CD14-positive monocyte (primary cell): ENCODE results near the gene MBP. TPM values are rescaled to one million over a fixed set of nuclear protein-coding genes. Genes with fewer than 3 reads are reported as not detected.

Experiments
- DNase-seq, 3 donors: peaks; one replicate each; pipeline ENCODE4 v3.0.0-alpha.2; 2011 to 2022
- H2AFZ ChIP-seq: 2 replicates; pipeline ENCODE4 v1.6.0; 2012; ENCODE audit warnings: mild to moderate bottlenecking, low read depth, low read length, inconsistent platforms; ENCODE audit not compliant: insufficient read depth, poor library complexity, severe bottlenecking
- H3K27ac ChIP-seq, 2 donors: 1 replicate in 1 of 2; 2 replicates in 1 of 2; pipeline ENCODE4 v1.5.1; 2012 to 2013; ENCODE audit warnings: low read length in 2 of 2, control low read depth in 1 of 2, inconsistent platforms in 1 of 2, low read depth in 1 of 2, mild to moderate bottlenecking in 1 of 2
- H3K27me3 ChIP-seq, 2 donors: one replicate each; pipeline versions ENCODE4 v1.6.0 to v1.6.1; 2011 to 2013; ENCODE audit warnings: low read length in 2 of 2; ENCODE audit not compliant: control insufficient read depth in 2 of 2, insufficient read depth in 2 of 2
- H3K36me3 ChIP-seq, 2 donors: replicated peaks in 1 of 2; 1 replicate in 1 of 2; 2 replicates in 1 of 2; pipeline versions ENCODE4 v1.5.1 to v1.6.1; 2012 to 2013; ENCODE audit warnings: low read length in 2 of 2, control low read depth in 1 of 2, inconsistent platforms in 1 of 2, mild to moderate bottlenecking in 1 of 2; ENCODE audit not compliant: insufficient read depth in 2 of 2, control insufficient read depth in 1 of 2
- H3K4me1 ChIP-seq, 2 donors: 1 replicate in 1 of 2; 2 replicates in 1 of 2; pipeline versions ENCODE4 v1.5.1 to v1.6.1; 2012 to 2013; ENCODE audit warnings: low read length in 2 of 2, control low read depth in 1 of 2, inconsistent platforms in 1 of 2, mild to moderate bottlenecking in 1 of 2, moderate library complexity in 1 of 2; ENCODE audit not compliant: insufficient read depth in 2 of 2, control insufficient read depth in 1 of 2
- H3K4me2 ChIP-seq: replicated peaks from 2 replicates; pipeline ENCODE3; 2012; ENCODE audit warnings: low read length, moderate library complexity, mild to moderate bottlenecking; ENCODE audit not compliant: poor library complexity, severe bottlenecking; ENCODE audit errors: extremely low read depth
- H3K4me3 ChIP-seq, 3 experiments: fragments of 200-600 bp in 1 of 3; sonication (generic) in 1 of 3; replicated peaks in 1 of 3; 1 replicate in 2 of 3; 2 replicates in 1 of 3; pipeline ENCODE4 v1.5.1; 2011 to 2013; ENCODE audit warnings: low read length in 3 of 3, mild to moderate bottlenecking in 3 of 3, control low read depth in 2 of 3, low read depth in 2 of 3, inconsistent platforms in 1 of 3, moderate library complexity in 1 of 3
- H3K79me2 ChIP-seq: 2 replicates; pipeline ENCODE4 v1.6.0; 2012; ENCODE audit warnings: mild to moderate bottlenecking, control low read depth, inconsistent platforms, low read length, moderate library complexity; ENCODE audit not compliant: insufficient read depth
- H3K9ac ChIP-seq: 2 replicates; pipeline ENCODE4 v1.6.0; 2017; ENCODE audit warnings: low read length, mild to moderate bottlenecking; ENCODE audit not compliant: insufficient read depth, poor library complexity, severe bottlenecking
- H3K9me3 ChIP-seq, 2 donors: replicated peaks in 1 of 2; 1 replicate in 1 of 2; 2 replicates in 1 of 2; pipeline versions ENCODE4 v1.5.1 to v1.6.1; 2012 to 2013; ENCODE audit warnings: low read length in 2 of 2, control low read depth in 1 of 2; ENCODE audit not compliant: control insufficient read depth in 1 of 2, insufficient read depth in 1 of 2
- H4K20me1 ChIP-seq: 2 replicates; pipeline ENCODE4 v1.6.0; 2012; ENCODE audit warnings: mild to moderate bottlenecking, low read length, control low read depth, moderate library complexity; ENCODE audit not compliant: insufficient read depth
- H3K27ac Mint-ChIP-seq, 7 donors: one replicate each; pipeline ENCODE4 v1.8.0; 2020; ENCODE audit warnings: mild to moderate bottlenecking in 7 of 7, mixed read lengths in 7 of 7, moderate library complexity in 6 of 7, inconsistent platforms in 2 of 7
- H3K27me3 Mint-ChIP-seq, 3 donors: one replicate each; pipeline ENCODE4 v1.8.0; 2021 to 2022; ENCODE audit warnings: low read depth in 3 of 3, mild to moderate bottlenecking in 3 of 3, mixed read lengths in 3 of 3, moderate library complexity in 3 of 3, inconsistent platforms in 1 of 3
- H3K36me3 Mint-ChIP-seq, 2 donors: one replicate each; pipeline ENCODE4 v1.8.0; 2020; ENCODE audit warnings: mixed read lengths in 2 of 2, inconsistent platforms in 1 of 2, mild to moderate bottlenecking in 1 of 2
- H3K4me1 Mint-ChIP-seq: one replicate; pipeline ENCODE4 v1.8.0; 2020; ENCODE audit warnings: mild to moderate bottlenecking, mixed read lengths
- H3K4me3 Mint-ChIP-seq, 2 donors: one replicate each; pipeline ENCODE4 v1.8.0; 2020; ENCODE audit warnings: mild to moderate bottlenecking in 2 of 2, mixed read lengths in 2 of 2, moderate library complexity in 1 of 2
- H3K9me3 Mint-ChIP-seq, 7 donors: one replicate each; pipeline ENCODE4 v1.8.0; 2020 to 2022; ENCODE audit warnings: mixed read lengths in 7 of 7, mild to moderate bottlenecking in 6 of 7, moderate library complexity in 6 of 7, inconsistent platforms in 2 of 7
- WGBS: methylation state at CpG from one replicate; pipeline ENCODE4 v1.1.5; 2013; ENCODE audit warnings: missing lambda C conversion rate; ENCODE audit not compliant: insufficient coverage; 5-methylcytosine and 5-hydroxymethylcytosine counted together
- intact Hi-C, 2 donors: fragments of 100-400 bp; cut with micrococcal nuclease; formaldehyde crosslinking; loops; one replicate each; pipeline versions ENCODE4 v1.15.0 to v1.15.1; 2023
- polyA plus RNA-seq, 3 donors: library from polyadenylated mRNA; depleted of rRNA in 1 of 3; unstranded in 2 of 3; stranded (reverse) in 1 of 3; fragments of 300-500 nt in 2 of 3; fragments of >200 nt in 1 of 3; fragmentation: Illumina TruSeq in 2 of 3; gene quantifications; 1 replicate in 2 of 3; 2 replicates in 1 of 3; pipeline ENCODE4 v1.2.3, GENCODE V29; 2012 to 2021
- TF ChIP-seq, protein P1 (sequence below): fragments of 200-600 bp; IDR thresholded peaks from one replicate; pipeline ENCODE4 v1.8.0; 2022; ENCODE audit warnings: antibody characterized with exemption, mild to moderate bottlenecking

The MBP gene
- polyA plus RNA-seq, 3 donors, result 47.7 to 81.0 (median 50.4) TPM

DNA sequence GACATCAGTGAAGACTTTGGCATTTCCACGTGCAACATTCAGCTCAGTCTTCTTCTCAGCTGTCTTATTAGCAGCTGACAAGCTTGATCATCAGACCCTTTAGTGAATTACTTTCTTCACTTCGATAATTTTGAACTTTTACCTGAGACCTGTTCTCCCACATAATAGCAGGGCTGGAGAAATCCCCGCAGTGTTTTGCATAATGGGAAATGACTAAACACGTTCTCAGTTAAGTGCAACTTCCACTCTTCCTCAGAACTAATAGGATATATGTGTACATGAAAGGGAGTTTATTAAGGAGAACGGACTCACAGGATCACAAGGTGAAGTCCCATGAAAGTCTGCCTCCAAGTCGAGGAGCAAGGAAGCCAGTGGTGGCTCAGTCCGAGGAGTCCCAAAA, 28.8 kb upstream of the MBP start:
- peak in 2 of 3 donors; percentile 53 to 66 for DNase-seq
- Histone ChIP-seq H3K4me1 (peaks cover 23 to 30% of the 10 kb centered on the region in 2 donors), H3K9me3 (no peaks in the 10 kb centered on the region), H3K27me3 (no peaks in the 10 kb centered on the region), H3K79me2 (no peaks in the 10 kb centered on the region), H3K36me3 (no peaks in the 10 kb centered on the region), H4K20me1 (no peaks in the 10 kb centered on the region), H2AFZ (no peak overlapping the region), H3K4me2 (peak overlapping the region; percentile 49), H3K27ac (no peak overlapping the region), H3K9ac (no peak overlapping the region), H3K4me3 (no peak overlapping the region)
- intact Hi-C loops, result no loop called here
- peak overlapping the region in 5 of 7 donors; percentile 11 to 69 (median 58) for H3K27ac Mint-ChIP-seq
- WGBS, result 30% methylated on average over 3 of the region's 7 CpGs
- peaks cover 0 to 1% of the 10 kb centered on the region in 2 donors for H3K36me3 Mint-ChIP-seq
- H3K27me3 Mint-ChIP-seq, result peaks cover 1 to 8% (median 6%) of the 10 kb centered on the region in 3 donors
- H3K9me3 Mint-ChIP-seq, result peaks cover 0 to 2% (median 0%) of the 10 kb centered on the region in 7 donors
- TF ChIP-seq, protein P1, sequence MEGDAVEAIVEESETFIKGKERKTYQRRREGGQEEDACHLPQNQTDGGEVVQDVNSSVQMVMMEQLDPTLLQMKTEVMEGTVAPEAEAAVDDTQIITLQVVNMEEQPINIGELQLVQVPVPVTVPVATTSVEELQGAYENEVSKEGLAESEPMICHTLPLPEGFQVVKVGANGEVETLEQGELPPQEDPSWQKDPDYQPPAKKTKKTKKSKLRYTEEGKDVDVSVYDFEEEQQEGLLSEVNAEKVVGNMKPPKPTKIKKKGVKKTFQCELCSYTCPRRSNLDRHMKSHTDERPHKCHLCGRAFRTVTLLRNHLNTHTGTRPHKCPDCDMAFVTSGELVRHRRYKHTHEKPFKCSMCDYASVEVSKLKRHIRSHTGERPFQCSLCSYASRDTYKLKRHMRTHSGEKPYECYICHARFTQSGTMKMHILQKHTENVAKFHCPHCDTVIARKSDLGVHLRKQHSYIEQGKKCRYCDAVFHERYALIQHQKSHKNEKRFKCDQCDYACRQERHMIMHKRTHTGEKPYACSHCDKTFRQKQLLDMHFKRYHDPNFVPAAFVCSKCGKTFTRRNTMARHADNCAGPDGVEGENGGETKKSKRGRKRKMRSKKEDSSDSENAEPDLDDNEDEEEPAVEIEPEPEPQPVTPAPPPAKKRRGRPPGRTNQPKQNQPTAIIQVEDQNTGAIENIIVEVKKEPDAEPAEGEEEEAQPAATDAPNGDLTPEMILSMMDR, result no peak
- peak overlapping the region in 1 of 2 donors; percentile 46 for H3K4me3 Mint-ChIP-seq
- peaks cover 26% of the 10 kb centered on the region for H3K4me1 Mint-ChIP-seq

DNA sequence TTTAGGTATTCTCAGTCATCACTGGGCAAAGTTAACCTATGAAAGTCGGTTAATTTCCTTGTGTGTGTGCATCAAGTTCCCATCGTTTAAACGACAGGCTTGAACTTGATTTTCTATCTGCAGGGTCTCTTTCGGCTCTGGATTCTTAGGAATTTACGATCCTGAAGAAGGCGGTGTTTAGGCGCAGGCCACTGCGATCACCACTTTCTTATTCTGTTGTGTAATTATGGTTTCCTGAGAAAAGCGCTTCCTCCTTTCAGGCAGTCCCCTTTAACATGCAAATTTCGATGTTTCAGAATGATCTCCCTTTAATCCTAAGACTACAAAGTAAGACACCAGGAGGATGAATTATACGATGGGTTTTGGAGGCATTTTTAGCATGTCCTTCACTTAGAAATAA, 27.9 kb upstream of the MBP start:
- Histone ChIP-seq H3K9ac (peak overlapping the region; percentile 23), H2AFZ (peak overlapping the region; percentile 32)
- H3K4me3 Mint-ChIP-seq, result peak overlapping the region; percentile 52 to 63

More for the DNA sequence above, 27.9 kb upstream of the MBP start:
- Mint-ChIP-seq H3K9me3 (peaks cover 0 to 2% (median 0%) of the 10 kb centered on the region in 7 donors), H3K4me1 (peaks cover 26% of the 10 kb centered on the region), H3K36me3 (peaks cover 0 to 1% of the 10 kb centered on the region in 2 donors), H3K27ac (peak overlapping the region; percentile 28 to 88 (median 73)), H3K27me3 (peaks cover 1 to 8% (median 6%) of the 10 kb centered on the region in 3 donors)
- Histone ChIP-seq H3K27ac (peak overlapping the region in 1 of 2 donors; percentile 65), H3K4me2 (peak overlapping the region; percentile 49), H3K36me3 (no peaks in the 10 kb centered on the region), H3K79me2 (no peaks in the 10 kb centered on the region), H3K27me3 (no peaks in the 10 kb centered on the region), H3K9me3 (no peaks in the 10 kb centered on the region), H4K20me1 (no peaks in the 10 kb centered on the region), H3K4me1 (peaks cover 23 to 30% of the 10 kb centered on the region in 2 donors), H3K4me3 (peak overlapping the region in 2 of 3 experiments; percentile 9 to 50)
- WGBS, result 0% methylated on average over 4 of the region's 11 CpGs
- TF ChIP-seq, protein P1, result no peak
- intact Hi-C loops, result no loop called here
- DNase-seq, result peak; percentile 44 to 75 (median 75)
